IMR-90 (cell line): ENCODE data around the gene PHF21A. TPM values are rescaled to one million over a fixed set of nuclear protein-coding genes. Genes with fewer than 3 reads are reported as not detected.

ENCODE experiments used
- ATAC-seq: fragments of 200-7000 bp; cut with Tn5 transposase; 2 replicates; pipeline ENCODE4 v1.9.1; 2020; ENCODE audit warnings: low read depth, mild to moderate bottlenecking, moderate library complexity
- BruUV-seq: library from RNA; stranded (reverse); fragments of 400-500 nt; replicated peaks from 2 replicates; lab custom pipeline; 2021; lab: Mats Ljungman, UMichigan
- CTCF ChIA-PET: fragments of 300-600 bp; formaldehyde crosslinking; extraction: SDS; loops from one replicate; lab custom pipeline; 2021; ENCODE audit warnings: antibody characterized with exemption; lab: Yijun Ruan, JAX
- POLR2A ChIA-PET: fragments of 300-600 bp; sonication (Branson Sonifier 250); formaldehyde crosslinking; loops from one replicate; lab custom pipeline; 2022; ENCODE audit warnings: antibody characterized with exemption; ENCODE audit not compliant: unreplicated experiment; lab: Charles Lee
- DNase-seq: peaks from one replicate; pipeline ENCODE4 v3.0.0; 2013
- H2AFZ ChIP-seq: replicated peaks from 2 replicates; pipeline ENCODE3; 2013; ENCODE audit warnings: low read length, mild to moderate bottlenecking; ENCODE audit not compliant: poor library complexity
- H2AK5ac ChIP-seq: 2 replicates; pipeline ENCODE4 v1.6.1; 2013; ENCODE audit warnings: low read depth, low read length, inconsistent platforms
- H2AK9ac ChIP-seq: replicated peaks from 2 replicates; pipeline ENCODE3; 2013; ENCODE audit warnings: mild to moderate bottlenecking, low read depth, low read length, moderate library complexity; ENCODE audit not compliant: poor library complexity
- H2BK120ac ChIP-seq: 2 replicates; pipeline ENCODE4 v1.6.1; 2013; ENCODE audit warnings: low read depth, low read length, inconsistent platforms
- H2BK15ac ChIP-seq: 3 replicates; pipeline ENCODE4 v1.6.1; 2013; ENCODE audit warnings: low read depth, low read length, inconsistent platforms
- H2BK20ac ChIP-seq: 2 replicates; pipeline ENCODE4 v1.6.1; 2013; ENCODE audit warnings: low read depth, mild to moderate bottlenecking, inconsistent platforms, low read length, moderate library complexity
- H2BK5ac ChIP-seq: 2 replicates; pipeline ENCODE4 v1.6.1; 2013; ENCODE audit warnings: mild to moderate bottlenecking, low read depth, low read length, inconsistent platforms; ENCODE audit not compliant: poor library complexity, severe bottlenecking
- H3K14ac ChIP-seq: replicated peaks from 2 replicates; pipeline ENCODE4 v1.6.1; 2013; ENCODE audit warnings: low read depth, low read length, inconsistent platforms
- H3K18ac ChIP-seq: 2 replicates; pipeline ENCODE4 v1.6.1; 2013; ENCODE audit warnings: low read depth, low read length, control low read depth
- H3K23ac ChIP-seq: 2 replicates; pipeline ENCODE4 v1.6.1; 2013; ENCODE audit warnings: low read depth, low read length, inconsistent platforms
- H3K27ac ChIP-seq: 2 replicates; pipeline ENCODE4 v1.5.1; 2013; ENCODE audit warnings: mild to moderate bottlenecking, control low read depth, low read length; ENCODE audit not compliant: insufficient read depth
- H3K27me3 ChIP-seq: 2 replicates; pipeline ENCODE4 v1.6.1; 2013; ENCODE audit warnings: low read length; ENCODE audit not compliant: control insufficient read depth, insufficient read depth
- H3K36me3 ChIP-seq: 2 replicates; pipeline ENCODE4 v1.6.1; 2013; ENCODE audit warnings: low read length, mixed read lengths; ENCODE audit not compliant: control insufficient read depth, insufficient read depth
- H3K4ac ChIP-seq: 2 replicates; pipeline ENCODE4 v1.6.1; 2013; ENCODE audit warnings: low read depth, low read length, inconsistent platforms
- H3K4me1 ChIP-seq: 2 replicates; pipeline ENCODE4 v1.6.1; 2013; ENCODE audit warnings: low read length, mixed read lengths; ENCODE audit not compliant: control insufficient read depth, insufficient read depth
- H3K4me2 ChIP-seq: 2 replicates; pipeline ENCODE4 v1.6.1; 2013; ENCODE audit warnings: low read depth, mild to moderate bottlenecking, control low read depth, low read length, moderate library complexity
- H3K4me3 ChIP-seq: 2 replicates; pipeline ENCODE4 v1.5.1; 2013; ENCODE audit warnings: low read depth, mild to moderate bottlenecking, control low read depth, low read length, moderate library complexity; ENCODE audit not compliant: insufficient read depth
- H3K56ac ChIP-seq: 2 replicates; pipeline ENCODE4 v1.6.1; 2013; ENCODE audit warnings: low read length, inconsistent platforms; ENCODE audit not compliant: insufficient read depth; ENCODE audit errors: extremely low read depth
- H3K79me1 ChIP-seq, 2 experiments: 2 replicates each; pipeline ENCODE4 v1.6.1; 2013; ENCODE audit warnings: low read length in 2 of 2, inconsistent platforms in 1 of 2, low read depth in 1 of 2
- H3K9ac ChIP-seq: 2 replicates; pipeline ENCODE4 v1.6.1; 2013; ENCODE audit warnings: low read depth, low read length, control low read depth
- H3K9me1 ChIP-seq: 2 replicates; pipeline ENCODE4 v1.6.1; 2013; ENCODE audit warnings: low read length, inconsistent platforms; ENCODE audit not compliant: insufficient read depth
- H3K9me3 ChIP-seq: 2 replicates; pipeline ENCODE4 v1.6.1; 2013; ENCODE audit warnings: low read length; ENCODE audit not compliant: control insufficient read depth, insufficient read depth
- H4K20me1 ChIP-seq: 2 replicates; pipeline ENCODE4 v1.6.1; 2013; ENCODE audit warnings: low read length, inconsistent platforms; ENCODE audit not compliant: insufficient read depth
- H4K5ac ChIP-seq: 2 replicates; pipeline ENCODE4 v1.6.1; 2013; ENCODE audit warnings: mild to moderate bottlenecking, low read depth, low read length, control low read depth
- H4K8ac ChIP-seq, 2 experiments: 2 replicates each; pipeline ENCODE4 v1.6.1; 2013; ENCODE audit warnings: low read depth in 2 of 2, low read length in 2 of 2, control low read depth in 1 of 2, inconsistent platforms in 1 of 2
- H4K91ac ChIP-seq: 2 replicates; pipeline ENCODE4 v1.6.1; 2013; ENCODE audit warnings: low read depth, low read length, inconsistent platforms; ENCODE audit not compliant: insufficient read depth
- BHLHE40 ChIP-seq: fragments of 150-350 bp; IDR thresholded peaks from 2 replicates; pipeline ENCODE4 v1.6.1; 2016; ENCODE audit warnings: mild to moderate bottlenecking, low read depth, low read length
- CEBPB ChIP-seq: IDR thresholded peaks from 2 replicates; pipeline ENCODE4 v1.6.1; 2012; ENCODE audit warnings: low read depth, low read length, improper control_type of control experiment
- CHD1 ChIP-seq: IDR thresholded peaks from 2 replicates; pipeline ENCODE4 v1.6.1; 2012; ENCODE audit warnings: low read depth, low read length, improper control_type of control experiment
- FOS ChIP-seq: fragments of 150-350 bp; IDR thresholded peaks from 2 replicates; pipeline ENCODE4 v1.6.1; 2016; ENCODE audit warnings: low read depth, low read length
- MAFK ChIP-seq: IDR thresholded peaks from 2 replicates; pipeline ENCODE4 v1.6.1; 2012; ENCODE audit warnings: low read depth, low read length, improper control_type of control experiment
- MAZ ChIP-seq: IDR thresholded peaks from 2 replicates; pipeline ENCODE4 v1.6.1; 2012; ENCODE audit warnings: low read depth, mild to moderate bottlenecking, low read length, improper control_type of control experiment, moderate library complexity, borderline replicate concordance
- NFE2L2 ChIP-seq: fragments of 150-350 bp; IDR thresholded peaks from 2 replicates; pipeline ENCODE4 v1.6.1; 2016; ENCODE audit warnings: low read depth, mild to moderate bottlenecking, low read length
- POLR2A ChIP-seq: IDR thresholded peaks from 2 replicates; pipeline ENCODE4 v1.6.1; 2012; ENCODE audit warnings: mild to moderate bottlenecking, low read depth, low read length
- RAD21 ChIP-seq: IDR thresholded peaks from 2 replicates; pipeline ENCODE4 v1.6.1; 2012; ENCODE audit warnings: low read length, improper control_type of control experiment
- RCOR1 ChIP-seq: IDR thresholded peaks from 2 replicates; pipeline ENCODE4 v1.6.1; 2012; ENCODE audit warnings: mild to moderate bottlenecking, low read length, improper control_type of control experiment; ENCODE audit not compliant: insufficient replicate concordance
- RFX5 ChIP-seq: IDR thresholded peaks from 2 replicates; pipeline ENCODE4 v1.8.0; 2012; ENCODE audit warnings: low read depth, mild to moderate bottlenecking, low read length, moderate library complexity
- SMC3 ChIP-seq: fragments of 150-350 bp; IDR thresholded peaks from 2 replicates; pipeline ENCODE4 v1.6.1; 2016; ENCODE audit warnings: low read depth, mild to moderate bottlenecking, antibody characterized with exemption, low read length, moderate library complexity
- WGBS, 2 experiments: methylation state at CpG; one replicate each; pipeline versions ENCODE4 v1.1.5 to v1.1.7; 2013; ENCODE audit warnings: missing lambda C conversion rate in 2 of 2; ENCODE audit not compliant: insufficient read length in 1 of 2; ENCODE audit errors: extremely low coverage in 2 of 2; 5-methylcytosine and 5-hydroxymethylcytosine counted together
- dilution Hi-C: fragments of 300-500 bp; cut with HindIII; formaldehyde crosslinking; loops from one replicate; pipeline ENCODE4 v1.14.3; 2018; ENCODE audit warnings: low sequenced_read_pairs; ENCODE audit not compliant: unreplicated experiment
- in situ Hi-C: fragments of 300-500 bp; cut with MboI; formaldehyde crosslinking; loops from 3 replicates; pipeline ENCODE4 v1.14.3; 2019; ENCODE audit warnings: low sequenced_read_pairs, inconsistent platforms, mixed read lengths
- intact Hi-C: fragments of 100-400 bp; cut with micrococcal nuclease; formaldehyde crosslinking; loops from 2 replicates; pipeline ENCODE4 v1.10.0; 2022
- polyA plus RNA-seq, 3 experiments: library from polyadenylated mRNA; depleted of rRNA; stranded (reverse); fragments of >200 nt; gene quantifications; 2 replicates each; pipeline ENCODE4 v1.2.3, GENCODE V29; 2012; ENCODE audit warnings: low replicate concordance in 1 of 3
- total RNA-seq: library from RNA; depleted of rRNA; stranded (reverse); fragments of >200 nt; gene quantifications from 2 replicates; pipeline ENCODE4 v1.2.3, GENCODE V29; 2012
- TF ChIP-seq, protein P1 (sequence below): conservative IDR thresholded peaks from 2 replicates; pipeline ENCODE4 v1.5.1; 2012; ENCODE audit warnings: mild to moderate bottlenecking, low read depth, low read length, improper control_type of control experiment
- TF ChIP-seq, protein P2 (sequence below): fragments of 150-350 bp; IDR thresholded peaks from 2 replicates; pipeline ENCODE4 v1.6.1; 2017; ENCODE audit warnings: mild to moderate bottlenecking, antibody characterized with exemption, low read length, low read depth
- TF ChIP-seq, protein P3 (sequence below): fragments of 150-350 bp; IDR thresholded peaks from 2 replicates; pipeline ENCODE4 v1.6.1; 2016; ENCODE audit warnings: low read depth, mild to moderate bottlenecking, low read length, moderate library complexity, borderline replicate concordance

PHF21A gene
- total and polyA plus RNA-seq, 2 of the 4 experiments (the other 2 are of a cell fraction), result 9.0 to 20.6 TPM

DNA sequence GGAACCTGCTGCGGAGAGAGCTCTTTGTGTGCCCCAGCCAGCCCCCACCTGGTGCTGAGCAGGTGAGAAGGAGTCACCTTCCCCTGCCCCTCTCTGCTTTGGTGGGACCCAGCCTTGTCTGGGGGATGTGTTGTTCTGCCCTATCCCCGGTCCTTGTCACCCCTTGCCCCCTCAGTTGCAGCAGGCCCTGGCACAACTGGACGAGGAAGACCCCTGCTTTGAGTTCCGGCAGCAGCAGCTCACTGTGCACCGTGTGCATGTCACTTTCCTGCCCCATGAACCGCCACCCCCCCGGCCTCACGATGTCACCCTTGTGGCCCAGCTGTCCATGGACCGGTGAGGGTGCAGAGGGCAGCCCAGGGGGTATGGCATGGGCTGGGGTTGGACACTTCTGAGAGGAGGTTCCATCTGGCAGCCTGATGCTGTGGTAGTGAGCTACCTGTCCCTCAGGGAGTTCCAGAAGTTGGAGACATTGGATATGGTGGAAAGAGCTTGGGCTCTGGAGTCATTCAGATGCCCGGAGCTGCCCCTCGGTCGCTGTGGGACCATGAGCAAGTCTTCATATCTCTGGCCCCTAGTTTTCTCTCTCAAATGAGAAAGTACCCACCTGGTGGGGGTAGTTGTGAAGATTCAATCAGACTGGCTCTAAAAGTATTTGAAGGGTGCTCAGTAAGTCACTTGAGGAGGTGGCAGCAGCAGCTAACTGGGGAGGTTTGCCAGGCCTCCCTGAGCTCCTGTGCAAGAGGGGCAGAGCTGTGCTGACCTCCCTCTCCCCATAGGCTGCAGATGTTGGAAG lies 194.5 kb downstream of the PHF21A start:
- dilution Hi-C loops (no loop called here), intact Hi-C loops (no loop called here), in situ Hi-C loops (no loop called here)
- H4K91ac ChIP-seq, result no peak overlapping the region
- H2BK20ac ChIP-seq, result no peak overlapping the region
- no peak overlapping the region for H2AK9ac ChIP-seq
- peaks cover 7% of the 10 kb centered on the region for H4K20me1 ChIP-seq
- H2BK120ac ChIP-seq, result no peak overlapping the region
- H3K4me2 ChIP-seq, result no peak overlapping the region
- H3K18ac ChIP-seq, result no peak overlapping the region
- DNase-seq (no peak), ATAC-seq (no peak)
- H4K5ac ChIP-seq, result no peak overlapping the region
- no peak overlapping the region for H2BK5ac ChIP-seq
- no peaks in the 10 kb centered on the region for H3K79me1 ChIP-seq
- no peak overlapping the region for H3K4me3 ChIP-seq
- 100% methylated on average over 4 of the region's 12 CpGs; no CpG with 5 or more reads in 1 of the 2 experiments for WGBS, 2 experiments
- H3K36me3 ChIP-seq, result peaks cover 6% of the 10 kb centered on the region; the same call in 1 of the 2 replicates
- no peaks in the 10 kb centered on the region for H3K9me1 ChIP-seq
- no peak overlapping the region for H3K9ac ChIP-seq
- no peak overlapping the region for H3K27ac ChIP-seq
- ChIA-PET CTCF (no interaction called here), POLR2A (interaction anchor here (0.6 kb wide), 1 partner anchor 10 kb away, joined by 3 read pairs; no protein-coding TSS in a partner anchor)
- peaks cover 39% of the 10 kb centered on the region for H3K27me3 ChIP-seq
- no peak overlapping the region; the same call in 1 of the 2 replicates for H3K23ac ChIP-seq
- H3K56ac ChIP-seq, result no peak overlapping the region
- no peak overlapping the region for H2BK15ac ChIP-seq
- H3K4ac ChIP-seq, result no peak overlapping the region
- no TSS peak for BruUV-seq
- H3K9me3 ChIP-seq, result no peaks in the 10 kb centered on the region
- no peak overlapping the region for H3K14ac ChIP-seq
- H3K4me1 ChIP-seq, result no peaks in the 10 kb centered on the region; the same call in 1 of the 2 replicates
- H4K8ac ChIP-seq, result no peak overlapping the region
- H2AFZ ChIP-seq, result no peak overlapping the region
- H2AK5ac ChIP-seq, result no peak overlapping the region
- TF ChIP-seq CHD1, result no peak
- TF ChIP-seq SMC3, result no peak
- TF ChIP-seq, protein P1, sequence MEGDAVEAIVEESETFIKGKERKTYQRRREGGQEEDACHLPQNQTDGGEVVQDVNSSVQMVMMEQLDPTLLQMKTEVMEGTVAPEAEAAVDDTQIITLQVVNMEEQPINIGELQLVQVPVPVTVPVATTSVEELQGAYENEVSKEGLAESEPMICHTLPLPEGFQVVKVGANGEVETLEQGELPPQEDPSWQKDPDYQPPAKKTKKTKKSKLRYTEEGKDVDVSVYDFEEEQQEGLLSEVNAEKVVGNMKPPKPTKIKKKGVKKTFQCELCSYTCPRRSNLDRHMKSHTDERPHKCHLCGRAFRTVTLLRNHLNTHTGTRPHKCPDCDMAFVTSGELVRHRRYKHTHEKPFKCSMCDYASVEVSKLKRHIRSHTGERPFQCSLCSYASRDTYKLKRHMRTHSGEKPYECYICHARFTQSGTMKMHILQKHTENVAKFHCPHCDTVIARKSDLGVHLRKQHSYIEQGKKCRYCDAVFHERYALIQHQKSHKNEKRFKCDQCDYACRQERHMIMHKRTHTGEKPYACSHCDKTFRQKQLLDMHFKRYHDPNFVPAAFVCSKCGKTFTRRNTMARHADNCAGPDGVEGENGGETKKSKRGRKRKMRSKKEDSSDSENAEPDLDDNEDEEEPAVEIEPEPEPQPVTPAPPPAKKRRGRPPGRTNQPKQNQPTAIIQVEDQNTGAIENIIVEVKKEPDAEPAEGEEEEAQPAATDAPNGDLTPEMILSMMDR, result no peak
- no peak for TF ChIP-seq BHLHE40
- no peak for TF ChIP-seq FOS
- TF ChIP-seq, protein P2, sequence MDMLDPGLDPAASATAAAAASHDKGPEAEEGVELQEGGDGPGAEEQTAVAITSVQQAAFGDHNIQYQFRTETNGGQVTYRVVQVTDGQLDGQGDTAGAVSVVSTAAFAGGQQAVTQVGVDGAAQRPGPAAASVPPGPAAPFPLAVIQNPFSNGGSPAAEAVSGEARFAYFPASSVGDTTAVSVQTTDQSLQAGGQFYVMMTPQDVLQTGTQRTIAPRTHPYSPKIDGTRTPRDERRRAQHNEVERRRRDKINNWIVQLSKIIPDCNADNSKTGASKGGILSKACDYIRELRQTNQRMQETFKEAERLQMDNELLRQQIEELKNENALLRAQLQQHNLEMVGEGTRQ, result no peak
- TF ChIP-seq MAZ, result no peak
- TF ChIP-seq, protein P3, sequence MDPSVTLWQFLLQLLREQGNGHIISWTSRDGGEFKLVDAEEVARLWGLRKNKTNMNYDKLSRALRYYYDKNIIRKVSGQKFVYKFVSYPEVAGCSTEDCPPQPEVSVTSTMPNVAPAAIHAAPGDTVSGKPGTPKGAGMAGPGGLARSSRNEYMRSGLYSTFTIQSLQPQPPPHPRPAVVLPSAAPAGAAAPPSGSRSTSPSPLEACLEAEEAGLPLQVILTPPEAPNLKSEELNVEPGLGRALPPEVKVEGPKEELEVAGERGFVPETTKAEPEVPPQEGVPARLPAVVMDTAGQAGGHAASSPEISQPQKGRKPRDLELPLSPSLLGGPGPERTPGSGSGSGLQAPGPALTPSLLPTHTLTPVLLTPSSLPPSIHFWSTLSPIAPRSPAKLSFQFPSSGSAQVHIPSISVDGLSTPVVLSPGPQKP, result no peak
- no peak for TF ChIP-seq RFX5
- TF ChIP-seq RAD21, result no peak
- no peak for TF ChIP-seq RCOR1
- no peak for TF ChIP-seq NFE2L2
- no peak for TF ChIP-seq MAFK
- no peak for TF ChIP-seq POLR2A
- no peak for TF ChIP-seq CEBPB
